Heart right ventricle (tissue), 16 donors: ENCODE results near the gene DSCAM. TPM values are rescaled to one million over a fixed set of nuclear protein-coding genes. Genes with fewer than 3 reads are reported as not detected.

Source experiments
- ATAC-seq, 8 donors: fragments of 200-7000 bp; cut with Tn5 transposase; one replicate each; pipeline ENCODE4 v1.9.1; 2020; ENCODE audit warnings: mild to moderate bottlenecking in 8 of 8, moderate library complexity in 8 of 8, moderate number of reproducible peaks in 1 of 8
- DNase-seq, 2 donors: peaks; one replicate each; pipeline ENCODE4 v3.0.0-alpha.2; 2020
- H3K27ac ChIP-seq, 10 donors: fragments of 200-600 bp; sonication (generic) in 2 of 10; one replicate each; pipeline versions ENCODE4 v1.5.0 to v1.8.0; 2020 to 2022; ENCODE audit warnings: mild to moderate bottlenecking in 3 of 10
- H3K27me3 ChIP-seq, 7 donors: fragments of 200-600 bp; one replicate each; pipeline ENCODE4 v1.8.0; 2021 to 2022; ENCODE audit warnings: mild to moderate bottlenecking in 2 of 7
- H3K36me3 ChIP-seq, 9 donors: fragments of 200-600 bp; sonication (generic) in 1 of 9; one replicate each; pipeline versions ENCODE4 v1.5.0 to v1.8.0; 2020 to 2022; ENCODE audit warnings: mild to moderate bottlenecking in 2 of 9
- H3K4me1 ChIP-seq, 9 donors: fragments of 200-600 bp; sonication (generic) in 1 of 9; one replicate each; pipeline versions ENCODE4 v1.5.0 to v1.8.0; 2020 to 2022; ENCODE audit warnings: mild to moderate bottlenecking in 4 of 9
- H3K4me3 ChIP-seq, 10 donors: fragments of 200-600 bp; sonication (generic) in 2 of 10; one replicate each; pipeline versions ENCODE4 v1.5.0 to v1.8.0; 2020 to 2022; ENCODE audit warnings: mild to moderate bottlenecking in 7 of 10, moderate library complexity in 2 of 10
- H3K9me3 ChIP-seq, 11 donors: fragments of 200-600 bp in 10 of 11; sonication (generic) in 2 of 11; one replicate each; pipeline versions ENCODE4 v1.5.0 to v1.8.0; 2013 to 2022; ENCODE audit warnings: mild to moderate bottlenecking in 2 of 11, control low read depth in 1 of 11, moderate library complexity in 1 of 11
- CTCF ChIP-seq, 9 donors: fragments of 200-600 bp; sonication (generic) in 2 of 9; IDR thresholded peaks; one replicate each; pipeline versions ENCODE4 v1.5.0 to v1.8.0; 2021 to 2022; ENCODE audit warnings: antibody characterized with exemption in 9 of 9, mild to moderate bottlenecking in 5 of 9, moderate library complexity in 1 of 9
- WGBS, 2 donors: extraction: QIAGEN DNeasy Blood & Tissue Kit; methylation state at CpG; one replicate each; pipeline ENCODE4 v1.1.7; 2013; ENCODE audit warnings: inconsistent platforms in 1 of 2; 5-methylcytosine and 5-hydroxymethylcytosine counted together
- intact Hi-C, 10 donors: fragments of 100-400 bp; cut with DNase I; formaldehyde crosslinking; loops; one replicate each; pipeline versions ENCODE4 v1.11.1 to v1.14.2; 2022
- polyA plus RNA-seq, 2 donors: library from polyadenylated mRNA; stranded (reverse); fragments of 200-250 nt; gene quantifications; one replicate each; pipeline ENCODE4 v1.2.3, GENCODE V29; 2013
- total RNA-seq, 10 donors: library from RNA; stranded (reverse); fragmentation: NEBNext Ultra II Directional in 3 of 10; extraction: Animal tissue kit (Norgen Biotek cat#: 25700) in 3 of 10; gene quantifications; one replicate each; pipeline versions ENCODE4 v1.2.1 to v1.2.4, GENCODE V29; 2021 to 2023
- donor health status: Arrhythmogenic right ventricular cardiomyopathy.
- donor health status: ischemic (EF 13 %, LVEDD 7.1; RV severe dilation, severe dysfunction).
- donor health status: healthy with polysubstance abuse.
- donor health status: DM: no; HTN: yes; CAD: no.
- donor health status: DM: no; HTN: no; CAD: no.
- donor health status: ischemic (EF 25% LVEDD 6.9; RV normal size, moderate dysfunction).
- donor health status: ischemic (EF 25% LVEDD 5.7; RV mildly dilated, moderate dysfunction).
- donor health status: healthy.
- donor health status: DM: yes; HTN: yes; CAD: no.
- donor health status: Ischemic cardiomyopathy.
- donor health status: ischemic (EF 35%, LVEDD 5.7; RV mildly dilated, moderate dysfunction).
- donor health status: nonischemic (EF 11% LVEDD 7.7; RV severe dilation, severe dysfunction).
- donor health status: DM: yes; HTN: yes; CAD: no.
- donor health status: PGD.
- donor health status: ischemic (EF 29% LVEDD 5.4; RV normal size, mild dysfunction).
- donor health status: nonischemic (EF 23%, LVEDD 6.1; RV moderate dilation, normal function).

The DSCAM gene
- total and polyA plus RNA-seq, 12 donors = 0.03 to 0.04 TPM; not detected in 10

GRCh38 chr21:40882192-40882915 is 35.4 kb upstream of the DSCAM start:
- no peaks in the 10 kb centered on the region for H3K4me1 ChIP-seq
- H3K27ac ChIP-seq = no peak overlapping the region
- H3K36me3 ChIP-seq = no peaks in the 10 kb centered on the region
- DNase-seq (no peak), ATAC-seq (no peak)
- 81 to 83% methylated on average over 7 of the region's 7 CpGs for WGBS, 2 donors
- intact Hi-C loops = no loop called here
- no peaks in the 10 kb centered on the region for H3K9me3 ChIP-seq
- TF ChIP-seq CTCF (IDR thresholded peaks at IDR 0.05) = no peak
- H3K4me3 ChIP-seq = no peak overlapping the region
- no peaks in the 10 kb centered on the region for H3K27me3 ChIP-seq

- ATAC-seq = no peak
- intact Hi-C loops = no loop called here
- Histone ChIP-seq H3K27ac (no peak overlapping the region), H3K9me3 (peaks cover 0 to 1% (median 0%) of the 10 kb centered on the region in 11 donors), H3K4me1 (no peaks in the 10 kb centered on the region), H3K4me3 (no peak overlapping the region), H3K36me3 (no peaks in the 10 kb centered on the region), H3K27me3 (no peaks in the 10 kb centered on the region)
- WGBS, 2 donors = 66 to 73% methylated on average over 2 of the region's 2 CpGs
- no peak for TF ChIP-seq CTCF (IDR thresholded peaks at IDR 0.05)
- DNase-seq = no peak
These were observed 34.8 kb upstream of the DSCAM start for GRCh38 chr21:40881767-40882166.

- TF ChIP-seq CTCF (IDR thresholded peaks at IDR 0.05) = no peak
- ATAC-seq (no peak), DNase-seq (no peak)
- WGBS, 2 donors = 94% methylated on average over 1 of the region's 1 CpG
- H3K9me3 ChIP-seq = peaks cover 0 to 50% (median 14%) of the 10 kb centered on the region in 11 donors
- no peaks in the 10 kb centered on the region for H3K4me1 ChIP-seq
- intact Hi-C loops = no loop called here
- H3K27me3 ChIP-seq = no peaks in the 10 kb centered on the region
- H3K27ac ChIP-seq = no peak overlapping the region
- H3K4me3 ChIP-seq = no peak overlapping the region
- no peaks in the 10 kb centered on the region for H3K36me3 ChIP-seq
These were observed 24.1 kb upstream of the DSCAM start for GRCh38 chr21:40871099-40871498.

GRCh38 chr21:40863839-40864238 is 16.9 kb upstream of the DSCAM start:
- peaks cover 0 to 10% (median 0%) of the 10 kb centered on the region in 7 donors for H3K27me3 ChIP-seq
- peaks cover 0 to 14% (median 0%) of the 10 kb centered on the region in 11 donors for H3K9me3 ChIP-seq
- DNase-seq = no peak
- TF ChIP-seq CTCF (IDR thresholded peaks at IDR 0.05) = no peak
- no peak overlapping the region for H3K27ac ChIP-seq
- no peaks in the 10 kb centered on the region for H3K36me3 ChIP-seq
- no peak for ATAC-seq
- no peak overlapping the region for H3K4me3 ChIP-seq
- H3K4me1 ChIP-seq = no peaks in the 10 kb centered on the region
- intact Hi-C loops = no loop called here
- 81 to 82% methylated on average over 4 of the region's 4 CpGs for WGBS, 2 donors
